Astrocyte (in vitro differentiated cells and primary cell): ENCODE measurements around the gene OR2C3.

Source experiments
- EZH2 ChIP-seq: IDR thresholded peaks from 2 replicates; pipeline ENCODE4 v1.6.1; 2012; ENCODE audit warnings: mild to moderate bottlenecking, low read length, inconsistent platforms; ENCODE audit not compliant: insufficient read depth
- TF ChIP-seq, protein P1 (sequence below): IDR thresholded peaks from 2 replicates; pipeline ENCODE4 v1.5.1; 2011; ENCODE audit warnings: low read depth, mild to moderate bottlenecking, inconsistent platforms, low read length, moderate library complexity; ENCODE audit not compliant: insufficient read depth

DNA sequence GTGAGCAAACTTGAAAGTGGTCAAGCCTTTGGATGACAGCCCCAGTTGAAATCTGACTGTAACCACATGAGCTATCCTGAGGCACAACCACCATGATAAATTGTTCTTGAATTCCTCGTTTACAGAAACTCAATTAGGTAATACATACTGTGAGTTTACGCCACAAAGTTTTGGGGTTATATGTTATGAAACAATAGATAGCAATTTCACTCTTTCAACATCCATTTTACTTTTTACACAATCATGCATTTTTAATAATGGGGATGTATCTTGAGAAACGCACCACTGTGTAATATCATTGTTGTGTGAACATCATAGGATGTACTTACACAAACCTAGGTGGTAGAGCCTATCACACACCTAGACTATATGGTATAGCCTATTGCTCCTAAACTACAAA, 35.4 kb downstream of the OR2C3 start:
- TF ChIP-seq, protein P1, sequence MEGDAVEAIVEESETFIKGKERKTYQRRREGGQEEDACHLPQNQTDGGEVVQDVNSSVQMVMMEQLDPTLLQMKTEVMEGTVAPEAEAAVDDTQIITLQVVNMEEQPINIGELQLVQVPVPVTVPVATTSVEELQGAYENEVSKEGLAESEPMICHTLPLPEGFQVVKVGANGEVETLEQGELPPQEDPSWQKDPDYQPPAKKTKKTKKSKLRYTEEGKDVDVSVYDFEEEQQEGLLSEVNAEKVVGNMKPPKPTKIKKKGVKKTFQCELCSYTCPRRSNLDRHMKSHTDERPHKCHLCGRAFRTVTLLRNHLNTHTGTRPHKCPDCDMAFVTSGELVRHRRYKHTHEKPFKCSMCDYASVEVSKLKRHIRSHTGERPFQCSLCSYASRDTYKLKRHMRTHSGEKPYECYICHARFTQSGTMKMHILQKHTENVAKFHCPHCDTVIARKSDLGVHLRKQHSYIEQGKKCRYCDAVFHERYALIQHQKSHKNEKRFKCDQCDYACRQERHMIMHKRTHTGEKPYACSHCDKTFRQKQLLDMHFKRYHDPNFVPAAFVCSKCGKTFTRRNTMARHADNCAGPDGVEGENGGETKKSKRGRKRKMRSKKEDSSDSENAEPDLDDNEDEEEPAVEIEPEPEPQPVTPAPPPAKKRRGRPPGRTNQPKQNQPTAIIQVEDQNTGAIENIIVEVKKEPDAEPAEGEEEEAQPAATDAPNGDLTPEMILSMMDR, result no peak
- TF ChIP-seq EZH2, result no peak
